CD1c-positive myeloid dendritic cell (primary cell): Measurements from ENCODE around the gene MAN2A1.
"Not testable (repeated sequence)": the region's sequence is repeated elsewhere in the genome, so short reads cannot be mapped to it uniquely, and the experiment has no call there.

Experiments
- DNase-seq: peaks from one replicate; pipeline ENCODE4 v3.0.0-alpha.2; 2016; ENCODE audit errors: extremely low spot score

The MAN2A1 gene

GRCh38 chr5:109756543-109757185 is 66.9 kb downstream of the MAN2A1 start:
- no peak for DNase-seq

- DNase-seq = no peak
These were observed 67.8 kb downstream of the MAN2A1 start for GRCh38 chr5:109757490-109757889.

- DNase-seq = no peak
These were observed 69.6 kb downstream of the MAN2A1 start for GRCh38 chr5:109759306-109759705.

GRCh38 chr5:109760130-109760529 is 70.4 kb downstream of the MAN2A1 start:
- not testable (repeated sequence) for DNase-seq

GRCh38 chr5:109762821-109763220 is 73.1 kb downstream of the MAN2A1 start:
- peak; percentile 43 for DNase-seq

GRCh38 chr5:109767184-109767995 is 77.7 kb downstream of the MAN2A1 start:
- no peak for DNase-seq

GRCh38 chr5:109767997-109768396 is 78.3 kb downstream of the MAN2A1 start:
- DNase-seq = no peak

GRCh38 chr5:109769597-109770291 is 80.0 kb downstream of the MAN2A1 start:
- no peak for DNase-seq

- no peak for DNase-seq
These were observed 85.4 kb downstream of the MAN2A1 start for GRCh38 chr5:109775130-109775529.

GRCh38 chr5:109779036-109779735 is 89.5 kb downstream of the MAN2A1 start:
- no peak for DNase-seq

- no peak for DNase-seq
These were observed 95.0 kb downstream of the MAN2A1 start for GRCh38 chr5:109784687-109785086.

- no peak for DNase-seq
These were observed 96.6 kb downstream of the MAN2A1 start for GRCh38 chr5:109786206-109786855.

- DNase-seq = no peak
These were observed 98.9 kb downstream of the MAN2A1 start for GRCh38 chr5:109788596-109788995.

- DNase-seq = no peak
These were observed 102.9 kb downstream of the MAN2A1 start for GRCh38 chr5:109792613-109793012.

- no peak for DNase-seq
These were observed 114.1 kb downstream of the MAN2A1 start for GRCh38 chr5:109803854-109804253.

- DNase-seq = no peak
These were observed 115.7 kb downstream of the MAN2A1 start for GRCh38 chr5:109805472-109805871.

GRCh38 chr5:109805883-109806282 is 116.2 kb downstream of the MAN2A1 start:
- DNase-seq = no peak

GRCh38 chr5:109812698-109813097 is 123.0 kb downstream of the MAN2A1 start:
- DNase-seq = no peak

GRCh38 chr5:109816732-109817131 is 127.0 kb downstream of the MAN2A1 start:
- DNase-seq = no peak

- no peak for DNase-seq
These were observed 130.2 kb downstream of the MAN2A1 start for GRCh38 chr5:109819878-109820277.

GRCh38 chr5:109823597-109823996 is 133.9 kb downstream of the MAN2A1 start:
- no peak for DNase-seq

GRCh38 chr5:109825450-109825849 is 135.7 kb downstream of the MAN2A1 start:
- DNase-seq = no peak
